ENCODE data around the gene MPZL1. TPM values are rescaled to one million over a fixed set of nuclear protein-coding genes. Genes with fewer than 3 reads are reported as not detected.

Gene MPZL1
- polyA plus RNA-seq, 2 of the 4 experiments (the other 2 are of a cell fraction): 92.6 to 178 TPM

- no peak for TF ChIP-seq RNF2 (IDR thresholded peaks at IDR 0.05; ENCODE audit: borderline replicate concordance, low read depth)
- peak; percentile 36 to 52; a peak in 3 of 5 replicates for TF ChIP-seq JUN (IDR thresholded peaks at IDR 0.05)
- TF ChIP-seq CTCF (IDR thresholded peaks at IDR 0.05): no peak
- no peak for TF ChIP-seq EHF (CRISPR knock-in tag; IDR thresholded peaks at IDR 0.05)
- no peak for TF ChIP-seq HOXA7 (CRISPR knock-in tag; IDR thresholded peaks at IDR 0.05)
- peak; percentile 97 for TF ChIP-seq HMGXB4 (CRISPR knock-in tag; IDR thresholded peaks at IDR 0.05; ENCODE audit: borderline replicate concordance)
- no peak for TF ChIP-seq CBX2 (IDR thresholded peaks at IDR 0.05; ENCODE audit: borderline replicate concordance, low read depth)
- no peak for TF ChIP-seq HOXB13 (CRISPR knock-in tag; IDR thresholded peaks at IDR 0.05; ENCODE audit: low read depth)
- TF ChIP-seq RAD21 (conservative IDR thresholded peaks at IDR 0.05 in 1 of 2, IDR thresholded peaks at IDR 0.05 in 1 of 2): 0 out of 5 replicates have a peak, but pooled peaks of 1 of the 2 experiments have one; percentile 7
- TF ChIP-seq RARB (CRISPR knock-in tag; IDR thresholded peaks at IDR 0.05): no peak
- peak; percentile 96 for TF ChIP-seq MAX (IDR thresholded peaks at IDR 0.05)
- TF ChIP-seq EHMT2 (IDR thresholded peaks at IDR 0.05; ENCODE audit: low read depth): no peak
- no peak for TF ChIP-seq ZNF302 (CRISPR knock-in tag; IDR thresholded peaks at IDR 0.05)
- no peak for TF ChIP-seq EP300 (IDR thresholded peaks at IDR 0.05)
- TF ChIP-seq HOXB5 (CRISPR knock-in tag; IDR thresholded peaks at IDR 0.05): no peak
- no peak for TF ChIP-seq CEBPB (IDR thresholded peaks at IDR 0.05)
- 0 out of 2 replicates have a peak, but pooled peaks have one; percentile 10 for TF ChIP-seq REST (IDR thresholded peaks at IDR 0.05)
- no peak for TF ChIP-seq RCOR1 (IDR thresholded peaks at IDR 0.05; ENCODE audit: low read depth, low read length)
- peak; percentile 96 for TF ChIP-seq PHF8 (IDR thresholded peaks at IDR 0.05; ENCODE audit: borderline replicate concordance, low read depth)
These were observed 7.2 kb upstream of the MPZL1 start (continued) for GRCh38 chr1:167714439-167715156.

Measured in A549 (cell line).